GM04504 (cell line): ENCODE results near the gene OR4D2.
A peak's percentile ranks its signal among the peaks of the same experiment; 100 is the strongest.

ENCODE experiments used
- DNase-seq: peaks from one replicate; pipeline ENCODE4 v3.0.0-alpha.2; 2012; ENCODE audit warnings: low read depth

OR4D2 gene

DNA sequence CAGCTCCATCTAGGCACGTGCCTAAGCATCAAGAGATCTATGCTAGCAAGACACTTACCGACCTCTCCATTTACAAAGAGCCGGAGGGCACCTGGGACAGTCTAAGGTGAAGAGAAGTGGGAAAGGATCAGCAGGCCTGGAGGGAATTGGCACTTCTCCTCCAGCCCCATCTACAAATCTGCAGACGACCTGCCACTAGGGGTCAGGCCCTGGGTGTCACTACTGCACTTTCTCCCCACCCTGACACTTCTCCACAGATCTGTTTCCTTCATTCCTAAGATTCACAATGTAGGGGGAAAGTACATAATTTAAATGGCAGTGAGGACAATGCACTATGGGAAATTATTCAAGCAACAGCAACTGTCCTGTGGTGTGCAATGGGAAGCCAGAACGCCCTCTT is 44.1 kb downstream of the OR4D2 start:
- no peak for DNase-seq

DNA sequence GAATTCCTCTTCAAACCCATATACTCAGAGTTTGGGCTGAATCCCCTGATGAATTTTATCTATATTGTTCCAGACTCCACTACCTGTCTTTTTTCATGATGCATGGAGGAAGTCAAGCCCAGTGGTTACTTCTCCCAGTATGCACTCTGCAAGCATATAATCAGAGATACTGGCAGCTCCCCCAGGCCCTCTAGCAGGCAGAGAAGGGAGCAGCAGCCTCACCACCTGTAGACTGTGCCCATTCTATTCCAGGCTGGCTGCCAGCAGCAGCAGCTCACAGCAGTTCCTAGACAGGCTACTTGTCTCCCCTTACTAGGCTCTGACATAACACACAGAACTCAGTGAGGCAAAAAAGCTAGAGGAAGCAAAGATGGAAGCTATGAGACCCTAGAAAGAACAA is 48.9 kb downstream of the OR4D2 start:
- DNase-seq, result no peak

DNA sequence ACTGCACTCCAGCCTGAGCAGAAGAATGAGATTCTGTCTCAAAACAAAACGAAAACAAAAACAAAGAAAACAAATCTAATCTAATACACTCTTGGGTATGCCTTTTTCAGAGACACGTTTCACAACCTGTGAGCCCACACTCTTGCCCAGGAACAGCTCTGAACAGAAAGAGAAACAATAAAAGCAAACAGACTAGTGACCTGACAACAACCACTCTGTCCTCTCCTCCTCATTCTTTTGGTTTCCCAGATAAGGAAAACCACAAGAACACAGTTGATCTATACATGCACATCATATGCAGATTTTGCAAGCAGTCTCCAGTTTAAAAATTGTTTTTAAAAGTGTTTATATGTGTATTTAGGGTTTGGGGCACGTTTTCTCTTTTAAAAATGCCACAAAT is 51.0 kb downstream of the OR4D2 start:
- DNase-seq, result no peak

DNA sequence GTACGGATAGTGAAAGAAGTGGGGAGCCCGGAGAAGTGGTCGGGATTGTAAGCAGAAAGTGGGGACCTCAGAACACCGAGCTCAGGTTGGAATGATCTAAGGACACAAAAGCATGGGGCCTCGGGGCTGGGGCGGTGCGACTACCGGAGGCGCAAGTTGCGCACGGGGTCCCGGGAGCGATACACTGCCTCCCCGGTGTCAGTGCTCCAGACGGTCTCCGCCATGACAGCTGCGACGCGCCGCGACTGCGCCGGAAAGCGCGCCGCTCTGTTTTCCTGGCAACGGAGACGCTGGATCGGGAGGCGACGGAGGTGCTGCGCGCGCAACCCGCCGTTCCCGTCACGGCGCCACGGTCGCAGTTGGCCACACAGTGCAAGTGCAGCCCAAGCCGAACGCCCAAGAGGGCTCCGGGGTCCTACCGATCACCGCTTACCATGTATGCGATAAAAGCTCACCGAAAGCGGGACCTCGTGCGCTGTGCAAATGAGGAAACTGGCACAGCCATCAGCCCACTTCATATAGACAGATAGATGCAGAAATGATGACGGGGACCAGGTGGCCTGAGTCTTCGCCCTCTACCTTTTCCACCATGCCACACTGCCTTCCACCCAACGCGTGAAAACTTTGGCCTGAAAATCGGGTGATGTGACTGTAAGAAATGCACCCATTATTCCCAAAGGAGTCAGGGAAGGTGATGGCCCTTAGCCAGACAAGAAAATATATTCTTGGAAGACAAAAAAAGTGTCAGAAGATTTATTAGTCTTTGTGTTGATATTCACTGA is 52.4 kb downstream of the OR4D2 start, which contains the start of gene MKS1:
TSS of gene MKS1 (minus strand) at position 249 of the 782 bp plus-strand sequence. CDS start at position 224, 25 bp downstream.
- peak; percentile 75 for DNase-seq

DNA sequence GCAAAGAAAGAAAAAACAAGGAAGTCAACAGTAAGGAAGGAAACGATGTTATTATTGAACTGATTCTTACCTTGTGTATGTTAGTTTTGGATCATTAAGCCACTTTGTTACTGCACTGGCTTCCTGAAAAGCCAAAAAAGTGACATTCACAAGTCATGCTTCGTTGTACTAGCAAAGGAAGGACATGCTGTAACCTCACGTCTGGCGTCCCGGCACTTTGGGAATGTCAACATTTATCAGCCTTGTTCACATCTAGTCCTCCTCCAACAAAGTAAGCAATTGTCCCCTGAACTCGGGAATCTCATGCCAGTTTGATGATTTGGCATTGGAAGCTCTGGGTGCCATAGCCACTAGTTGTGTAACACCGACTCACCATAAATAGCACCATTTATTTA is 53.0 kb downstream of the OR4D2 start:
- DNase-seq, result no peak
